SH-SY5Y (cell line): ENCODE results near the gene IFT88.

Experiments
- GATA2 ChIP-seq: IDR thresholded peaks from 2 replicates; pipeline ENCODE4 v1.6.1; 2011; ENCODE audit warnings: mild to moderate bottlenecking, low read depth, low read length
- GATA3 ChIP-seq: IDR thresholded peaks from 2 replicates; pipeline ENCODE4 v1.6.1; 2011; ENCODE audit warnings: low read depth, mild to moderate bottlenecking, low read length, moderate library complexity

GRCh38 chr13:20528452-20528851 is 38.5 kb upstream of the IFT88 start:
- TF ChIP-seq GATA3 = no peak
- TF ChIP-seq GATA2 = no peak
